HG03280 (cell line): Measurements from ENCODE around the gene MT1X.
"Not testable (repeated sequence)": the region's sequence is repeated elsewhere in the genome, so short reads cannot be mapped to it uniquely, and the experiment has no call there.

Source experiments
- ATAC-seq: cut with Tn5 transposase; IDR thresholded peaks from one replicate; pipeline ENCODE4 v1.9.1; 2021; ENCODE audit warnings: mild to moderate bottlenecking, moderate library complexity; ENCODE audit not compliant: unreplicated experiment

MT1X gene

DNA sequence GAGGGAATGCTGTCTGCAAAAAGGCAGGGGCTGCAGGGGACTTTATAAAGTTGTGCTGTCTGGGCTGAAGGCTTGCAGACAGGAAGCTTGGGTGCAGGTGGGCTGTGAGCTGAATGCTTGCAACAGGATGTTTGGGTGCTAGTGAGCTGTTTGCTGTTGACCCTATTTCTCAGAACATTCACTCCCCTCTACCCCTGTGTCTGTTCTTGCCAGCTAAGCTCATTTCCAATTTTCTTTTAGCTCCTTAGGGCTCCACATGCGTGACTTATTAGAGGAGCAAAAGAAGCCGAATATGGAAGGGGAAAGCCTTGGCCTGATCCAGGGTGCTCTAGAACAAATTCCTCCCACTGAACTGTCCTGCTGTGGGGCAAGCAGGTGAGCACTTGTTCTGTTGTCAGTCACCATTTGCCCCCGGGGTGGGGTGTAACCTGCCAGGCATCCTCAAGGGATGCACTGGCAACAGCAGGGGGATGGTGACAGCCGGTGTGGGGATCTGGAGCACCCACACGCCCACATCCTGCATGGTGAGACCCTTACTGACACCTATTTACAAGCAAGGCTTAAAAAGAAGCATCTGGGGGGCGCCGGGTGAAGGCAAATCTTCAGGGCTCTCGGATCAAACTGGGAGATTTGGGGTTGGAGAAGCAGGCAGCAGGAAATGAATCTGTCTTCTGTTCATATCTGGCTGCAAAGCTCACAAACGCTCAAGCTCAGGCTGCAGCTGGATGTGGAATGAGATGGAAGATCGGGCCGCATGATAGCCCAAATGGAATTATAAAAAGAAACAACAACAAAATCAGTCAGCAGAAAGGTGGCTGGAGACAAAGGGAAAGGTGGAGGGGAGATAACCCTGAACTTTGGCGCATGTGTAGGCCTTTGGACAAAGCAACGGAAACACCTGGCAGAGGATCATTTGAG lies 26.5 kb downstream of the MT1X start:
- ATAC-seq, result no peak

DNA sequence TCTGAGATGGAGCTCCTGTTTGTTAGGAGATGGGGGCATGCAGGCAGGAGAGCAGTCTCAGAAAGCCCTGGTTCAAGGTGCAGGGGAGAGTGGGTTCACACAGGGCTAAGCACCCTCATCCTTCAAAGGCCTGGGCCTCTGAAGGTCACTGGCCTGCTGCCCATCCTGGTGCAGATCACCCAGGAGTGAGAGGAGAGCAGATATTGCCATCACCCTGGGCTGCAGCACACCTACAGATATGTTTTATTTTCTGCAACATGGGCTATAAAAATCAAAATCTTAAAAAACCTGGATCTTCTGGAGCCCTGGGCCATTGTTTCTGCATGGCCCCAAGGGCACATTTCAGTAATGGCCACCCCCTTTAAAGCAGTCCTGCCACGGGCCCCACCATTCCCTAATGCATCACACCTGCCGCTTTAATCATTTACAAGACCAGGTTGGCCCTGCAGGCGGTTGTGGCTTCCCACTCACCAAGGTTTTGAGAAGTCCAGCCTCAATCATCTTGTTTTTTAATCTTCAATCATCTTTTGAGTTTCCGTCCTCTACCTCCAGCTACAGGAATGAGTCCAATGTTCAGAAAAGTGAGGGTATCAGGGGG lies 27.3 kb downstream of the MT1X start:
- no peak for ATAC-seq

DNA sequence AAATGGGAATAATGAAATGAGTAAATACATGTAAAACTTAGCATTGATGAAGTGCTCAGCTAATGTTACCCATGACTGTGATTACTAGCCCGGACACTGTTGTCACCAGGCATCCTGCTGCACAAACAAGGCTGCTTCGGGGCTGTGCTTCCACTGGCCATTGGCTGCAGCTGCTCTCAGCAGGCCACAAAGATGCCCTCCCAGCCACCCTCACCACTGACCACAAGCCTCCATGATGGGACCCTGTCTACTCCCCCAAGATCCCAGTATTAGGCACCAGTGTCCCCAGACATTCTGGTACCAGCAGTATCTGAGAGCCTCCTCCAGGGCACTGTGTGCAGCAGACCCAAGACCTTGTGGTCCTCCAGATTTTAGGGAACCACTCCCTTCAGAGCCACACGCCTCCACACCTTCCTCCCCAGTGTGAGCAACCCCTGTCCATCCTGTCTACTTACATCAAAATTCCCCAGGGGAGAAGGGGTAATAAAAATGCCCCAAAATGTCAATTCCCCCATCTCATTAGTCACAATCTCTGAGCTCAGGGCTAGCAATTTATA lies 28.0 kb downstream of the MT1X start:
- ATAC-seq, result no peak

DNA sequence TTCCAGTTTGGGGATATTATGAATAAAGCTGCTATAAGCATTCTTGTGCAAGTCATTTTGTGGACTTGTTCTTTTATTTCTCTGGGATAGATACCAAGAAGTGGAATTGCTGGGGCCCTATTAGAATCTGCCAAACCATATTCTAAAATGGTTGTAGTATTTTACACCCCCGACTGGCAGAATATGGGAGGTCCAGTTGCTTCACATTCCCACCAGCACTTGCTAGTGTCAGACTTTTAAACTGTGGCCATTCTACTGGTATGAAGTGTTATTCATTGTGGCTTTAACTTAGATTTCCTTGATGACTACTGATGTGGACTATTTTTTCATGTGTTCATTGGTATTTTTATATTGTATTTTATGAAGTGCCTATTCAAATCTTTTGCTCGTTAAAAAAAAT lies 29.6 kb downstream of the MT1X start:
- no peak for ATAC-seq

DNA sequence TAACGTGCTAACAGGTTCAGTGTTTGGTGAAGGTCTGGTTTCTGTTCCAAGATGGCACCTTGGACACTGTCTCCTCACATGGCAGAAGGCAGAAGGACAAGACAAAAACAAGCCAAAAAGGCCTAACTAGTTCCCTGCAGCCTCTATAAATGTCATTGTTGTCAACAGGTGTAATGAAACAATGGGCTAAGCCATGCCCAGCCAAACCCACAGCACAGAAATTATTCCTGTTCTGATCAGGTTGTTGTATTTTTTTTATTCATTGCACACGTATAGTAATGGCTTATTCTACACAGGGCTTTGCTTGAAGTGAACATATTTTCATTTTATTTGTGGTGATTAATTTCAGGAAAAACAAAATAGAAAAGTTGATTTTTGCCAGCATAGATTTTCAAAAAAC lies 31.5 kb downstream of the MT1X start:
- no peak for ATAC-seq

DNA sequence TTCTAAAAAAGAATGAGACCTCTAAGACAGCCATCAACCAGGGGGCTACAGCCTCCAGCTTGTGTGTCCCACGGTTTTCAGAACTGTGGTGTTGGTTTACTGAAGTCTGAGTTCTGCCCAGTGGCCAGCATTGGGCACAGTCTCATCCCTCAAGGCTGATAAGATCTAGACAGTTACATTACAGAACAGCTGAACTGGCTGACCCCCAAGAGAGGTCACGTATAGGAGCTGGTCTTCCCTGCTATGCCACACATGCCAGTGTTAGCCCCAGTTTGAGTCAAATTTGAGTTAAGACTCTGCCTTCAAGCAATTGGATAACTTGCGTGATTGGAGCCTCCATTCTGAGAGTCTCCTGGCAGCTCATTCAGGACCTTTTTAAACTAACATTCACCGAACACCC lies 32.9 kb downstream of the MT1X start:
- ATAC-seq, result no peak

DNA sequence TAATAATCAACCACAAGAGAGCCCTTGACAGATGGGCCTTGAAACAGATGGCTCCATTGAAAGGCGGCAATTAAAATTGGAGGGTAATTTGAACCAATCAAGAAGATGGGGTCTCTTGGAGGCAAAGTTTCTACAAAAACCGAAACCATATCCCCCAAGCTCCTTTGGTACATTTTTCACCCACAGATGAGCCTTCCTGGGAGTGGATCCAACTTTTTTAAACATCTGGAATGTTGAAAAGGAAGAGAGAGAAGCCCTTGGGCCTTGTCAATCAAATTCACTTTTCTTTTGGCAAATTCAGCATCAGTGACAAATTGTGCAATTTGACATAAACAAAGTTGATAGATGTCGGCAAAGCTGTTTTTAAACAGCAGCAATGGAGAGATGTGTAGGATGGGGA lies 34.5 kb downstream of the MT1X start:
- ATAC-seq, result no peak

DNA sequence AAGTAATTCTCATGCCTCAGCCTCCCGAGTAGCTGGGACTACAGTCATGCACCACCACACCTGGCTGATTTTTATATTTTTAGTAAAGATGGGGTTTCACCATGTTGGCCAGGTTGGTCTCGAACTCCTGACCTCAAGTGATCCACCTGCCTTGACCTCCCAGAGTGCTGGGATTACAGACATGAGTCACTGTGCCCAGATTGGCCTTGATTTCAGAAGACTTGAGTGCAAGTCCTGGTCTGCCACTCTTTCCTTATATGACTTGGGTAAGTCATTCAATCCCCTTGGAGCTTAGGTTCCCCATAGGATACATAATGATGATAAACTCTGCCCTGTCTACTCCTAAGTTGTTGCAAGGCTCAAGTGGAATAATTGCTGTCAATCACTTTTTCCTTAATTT lies 35.3 kb downstream of the MT1X start:
- ATAC-seq, result not testable (repeated sequence)

DNA sequence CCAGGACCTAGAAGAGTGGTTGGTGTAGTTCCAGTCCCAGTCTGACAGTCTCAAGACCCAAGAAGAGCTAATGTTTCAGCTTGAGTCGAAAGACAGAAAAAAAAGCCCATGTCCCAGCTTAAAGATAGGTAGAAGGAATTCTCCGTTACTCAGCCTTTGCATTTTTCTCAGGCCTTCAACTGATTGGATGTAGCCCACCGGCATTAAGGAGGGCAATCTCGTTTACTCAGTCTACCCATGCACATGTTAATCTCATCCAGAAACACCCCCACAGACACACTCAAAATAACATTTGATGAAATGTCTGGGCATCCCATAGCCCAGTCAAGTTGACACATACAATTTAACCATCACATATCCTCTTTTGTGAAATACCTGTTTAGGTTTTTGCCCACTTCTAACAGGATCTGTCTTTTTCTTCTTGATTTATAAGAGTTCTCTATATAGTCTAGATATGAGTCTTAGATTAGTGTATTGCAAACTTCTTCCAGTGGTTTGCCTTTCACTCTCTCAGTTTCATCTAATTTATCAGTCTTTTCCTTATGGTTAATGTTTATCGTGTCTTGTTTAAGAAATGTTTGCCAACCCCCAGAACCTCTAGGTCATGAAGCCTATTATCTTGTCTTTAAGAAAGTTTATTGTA lies 40.1 kb downstream of the MT1X start:
- no peak for ATAC-seq

DNA sequence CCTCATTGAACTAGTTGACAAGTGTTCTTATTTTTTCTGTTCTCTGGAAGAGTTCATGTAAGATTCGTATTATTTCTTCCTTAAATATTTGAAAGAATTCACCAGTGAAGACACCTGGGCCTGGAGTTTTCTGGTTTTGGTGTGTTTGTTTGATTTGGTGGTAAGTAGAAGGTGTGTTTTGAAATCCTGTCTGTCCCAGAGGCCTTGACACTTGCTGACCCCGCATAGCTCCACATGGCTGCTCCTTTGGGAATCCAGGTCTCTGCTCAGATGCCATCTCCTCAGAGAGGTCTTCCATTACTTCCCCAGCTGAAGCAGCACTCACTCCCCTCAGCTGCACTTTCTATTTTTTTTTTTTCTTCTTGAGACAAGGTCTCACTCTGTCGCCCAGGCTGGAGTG lies 41.9 kb downstream of the MT1X start:
- ATAC-seq, result no peak

DNA sequence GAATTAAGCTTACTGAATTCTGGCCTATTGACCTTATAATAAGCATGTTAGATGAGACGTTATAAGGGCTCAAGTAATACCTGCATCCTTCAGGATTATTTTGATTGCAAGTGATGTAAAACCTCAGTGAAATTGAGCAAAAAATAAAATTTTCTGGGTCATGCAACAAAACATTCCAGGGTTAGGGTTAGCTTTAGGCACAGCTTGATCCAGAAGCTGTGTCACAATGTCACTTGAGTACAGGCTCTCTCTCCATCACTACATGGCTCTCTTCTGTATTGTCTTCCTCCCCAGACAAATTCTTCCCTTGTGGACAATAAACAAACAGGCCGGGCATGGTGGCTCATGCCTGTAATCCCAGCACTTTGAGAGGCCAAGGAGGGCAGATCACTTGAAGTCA lies 44.0 kb downstream of the MT1X start:
- ATAC-seq, result no peak

DNA sequence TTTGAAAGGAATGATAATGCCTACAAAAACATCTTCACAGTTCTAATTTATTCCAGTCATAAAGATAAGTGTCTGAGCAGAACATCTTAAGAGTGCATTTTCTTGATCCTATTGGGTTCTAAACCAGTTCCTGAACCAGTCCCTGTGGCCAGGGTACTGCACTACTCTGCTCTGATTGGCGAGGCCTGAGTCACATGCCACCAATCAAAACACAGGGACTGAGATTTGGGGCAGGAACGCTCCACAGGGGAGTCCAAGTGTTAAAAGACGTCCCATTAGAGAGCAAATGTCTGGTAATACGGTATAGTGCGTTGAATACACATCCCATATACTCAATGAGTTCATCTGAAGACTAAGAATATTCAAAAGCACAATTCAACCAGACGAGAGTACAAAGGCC lies 44.7 kb downstream of the MT1X start:
- no peak for ATAC-seq

DNA sequence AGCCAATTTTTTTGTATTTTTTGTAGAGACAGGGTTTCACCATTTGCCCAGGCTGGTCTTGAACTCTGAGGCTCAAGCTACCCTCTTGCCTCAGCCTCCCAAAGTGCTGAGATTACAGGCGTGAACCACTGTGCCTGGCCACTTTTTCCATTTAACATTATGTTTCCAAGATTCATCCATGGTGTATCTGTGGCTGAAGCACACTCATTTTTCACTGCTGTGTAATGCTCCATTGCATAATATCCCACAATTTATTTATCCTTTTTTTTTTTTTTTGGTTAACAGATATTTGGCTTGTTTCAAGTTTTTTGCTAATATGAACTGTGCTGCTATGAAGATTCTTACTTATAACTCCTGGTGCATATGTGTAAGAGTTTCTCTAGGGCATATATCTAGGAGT lies 45.8 kb downstream of the MT1X start:
- no peak for ATAC-seq

DNA sequence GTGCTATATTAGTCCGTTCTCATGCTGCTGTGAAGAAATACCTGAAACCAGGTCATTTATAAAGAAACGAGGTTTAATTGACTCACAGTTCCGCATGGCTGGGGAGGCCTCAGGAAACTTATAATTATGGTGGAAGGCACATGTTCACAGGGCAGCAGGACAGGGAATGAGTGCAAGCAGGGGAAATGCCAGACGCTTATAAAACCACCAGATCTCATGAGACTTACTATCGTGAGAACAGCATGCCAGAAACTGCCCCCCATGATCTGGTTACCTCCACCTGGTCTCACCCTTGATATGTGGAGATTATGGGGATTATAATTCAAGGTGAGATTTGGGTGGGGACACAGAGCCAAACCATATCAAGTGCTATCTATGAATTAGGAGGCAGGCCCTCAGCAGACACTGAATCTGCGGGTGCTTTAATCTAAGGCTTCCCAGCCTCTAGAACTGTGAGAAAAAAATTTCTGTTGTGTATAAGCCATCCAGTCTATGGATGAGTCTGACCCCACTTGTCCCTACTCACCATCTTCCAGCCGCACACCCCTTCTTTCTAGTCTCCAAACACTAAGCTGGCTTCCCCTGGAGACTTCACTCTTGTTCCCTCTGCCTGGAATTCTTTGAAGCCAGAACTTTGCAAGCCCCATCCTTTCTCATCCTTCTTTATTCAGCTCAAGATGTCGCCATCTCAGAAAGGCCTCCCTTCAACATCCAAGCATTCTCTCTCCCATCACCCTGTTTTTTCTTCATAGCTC lies 46.9 kb downstream of the MT1X start:
- no peak for ATAC-seq

DNA sequence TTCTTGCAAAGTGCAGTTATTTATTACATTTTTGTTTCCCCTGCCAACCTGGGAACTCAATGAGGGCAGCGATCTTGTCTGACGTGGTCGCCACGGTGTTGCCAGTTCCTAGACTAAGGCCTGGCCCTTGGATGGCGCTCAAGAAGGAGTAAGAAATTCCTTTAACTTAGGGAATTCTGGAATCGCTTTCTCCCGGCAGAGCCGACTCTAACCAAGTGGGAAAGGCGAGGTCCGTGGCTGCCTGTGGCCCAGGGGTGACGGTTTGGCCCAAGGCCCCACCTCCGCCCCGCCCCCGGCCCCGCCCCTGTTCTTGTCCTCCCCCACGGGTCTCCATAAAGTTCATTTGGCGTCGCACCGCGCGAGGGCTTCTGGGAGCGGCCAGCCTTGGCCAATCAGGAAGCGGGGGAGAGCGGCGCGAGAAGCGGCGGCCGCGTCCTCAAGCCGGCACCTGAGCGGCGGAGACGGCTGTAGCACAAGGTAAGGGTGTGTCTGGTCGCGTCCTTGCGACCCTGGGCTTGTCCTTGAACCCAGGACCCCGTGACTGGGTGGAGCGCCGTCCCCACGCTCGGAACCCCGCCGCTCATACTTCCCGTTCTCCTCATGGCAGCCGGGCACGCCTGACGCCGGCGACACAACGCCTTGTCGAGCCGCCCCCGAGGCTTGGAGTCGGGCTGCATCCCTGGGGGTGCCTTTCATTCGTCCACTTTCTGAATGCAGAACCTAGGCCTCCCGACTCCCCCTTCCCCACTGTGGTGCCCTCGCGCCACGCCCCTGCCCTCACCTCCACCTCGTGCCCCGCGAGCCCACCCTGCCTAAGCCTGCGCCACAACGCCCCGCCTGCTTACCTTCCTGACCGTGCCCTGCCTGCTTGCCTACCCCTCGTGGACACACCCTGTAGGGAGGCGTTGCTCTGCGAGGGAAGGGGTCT lies 47.7 kb downstream of the MT1X start, which contains the start of gene NUP93:
Gene NUP93, plus strand, starts transcription at position 395 of the 928 bp plus-strand sequence. CDS start 18,119 bp downstream, outside the sequence.
- ATAC-seq, result peak; percentile 93

DNA sequence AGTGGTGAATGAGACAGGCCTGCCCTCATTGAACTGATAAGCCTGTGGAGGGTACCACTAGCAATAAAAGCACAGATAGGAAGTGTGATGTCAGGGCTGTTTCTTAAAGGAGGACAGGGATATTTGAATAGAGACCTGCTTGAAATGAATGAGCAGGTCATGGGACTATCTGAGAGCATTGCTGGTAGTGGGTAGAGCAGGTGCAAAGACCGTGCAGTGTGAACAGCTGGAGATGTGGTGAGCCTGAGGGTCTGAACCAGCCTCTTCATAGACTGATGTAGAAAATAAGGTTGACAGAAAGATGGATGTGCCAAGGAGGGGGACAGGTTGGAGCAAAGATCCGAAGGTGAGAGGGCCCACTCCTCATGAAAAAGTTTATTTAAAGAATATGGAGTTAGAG lies 50.1 kb downstream of the MT1X start:
- ATAC-seq, result no peak

DNA sequence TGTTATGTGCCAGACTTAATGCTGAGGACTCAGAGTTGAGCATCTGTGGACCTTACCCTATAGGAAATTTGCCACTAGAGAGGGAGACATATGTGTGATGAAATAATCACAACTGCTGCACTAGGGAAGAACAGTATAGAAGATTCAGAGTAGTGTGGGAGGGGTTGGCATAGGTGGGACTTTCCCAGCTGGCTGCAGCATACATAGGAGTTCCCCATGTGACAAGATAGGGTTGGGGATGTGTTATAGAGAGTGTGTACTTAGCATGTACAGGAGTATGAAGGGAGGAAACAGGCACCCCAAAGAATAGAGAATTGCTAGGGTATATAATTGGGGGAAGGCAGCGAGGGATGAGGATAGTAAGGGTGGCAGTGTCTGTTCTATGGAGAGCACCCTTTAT lies 50.6 kb downstream of the MT1X start:
- no peak for ATAC-seq
